Measurements from ENCODE around the gene OTOG. TPM values are rescaled to one million over a fixed set of nuclear protein-coding genes. Genes with fewer than 3 reads are reported as not detected.

The OTOG gene
- total RNA-seq, 4 donors from 2014 or later: not detected

DNA sequence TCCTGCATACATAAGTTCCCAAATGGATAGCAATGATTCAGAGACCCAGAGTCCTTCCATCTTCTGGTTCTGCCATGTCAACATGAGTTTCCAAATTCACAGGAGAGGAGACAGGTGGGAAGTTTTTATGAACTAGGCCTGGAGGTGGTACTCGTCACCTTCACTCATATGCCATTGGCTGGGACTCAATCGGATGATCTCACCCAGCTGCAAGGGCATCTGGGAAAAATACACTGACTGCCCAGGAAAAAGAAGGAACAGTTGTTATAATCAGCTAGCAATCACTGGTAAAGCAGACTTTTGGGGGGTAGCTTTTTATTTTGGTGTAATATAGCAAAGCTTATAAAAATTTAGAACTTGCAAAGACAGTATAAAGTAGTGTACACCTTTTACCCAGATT, 83.9 kb downstream of the OTOG start:
- intact Hi-C loops (cut with DNase I; ENCODE audit: low total_unique reads): no loop called here
- H3K4me3 ChIP-seq (ENCODE audit: low read depth, poor library complexity, severe bottlenecking): no peak overlapping the region
- no peak for DNase-seq (ENCODE audit: low spot score in 2 of 2)
- 56 to 74% methylated on average over 2 of the region's 2 CpGs for WGBS, 2 donors
- TF ChIP-seq, protein P1, sequence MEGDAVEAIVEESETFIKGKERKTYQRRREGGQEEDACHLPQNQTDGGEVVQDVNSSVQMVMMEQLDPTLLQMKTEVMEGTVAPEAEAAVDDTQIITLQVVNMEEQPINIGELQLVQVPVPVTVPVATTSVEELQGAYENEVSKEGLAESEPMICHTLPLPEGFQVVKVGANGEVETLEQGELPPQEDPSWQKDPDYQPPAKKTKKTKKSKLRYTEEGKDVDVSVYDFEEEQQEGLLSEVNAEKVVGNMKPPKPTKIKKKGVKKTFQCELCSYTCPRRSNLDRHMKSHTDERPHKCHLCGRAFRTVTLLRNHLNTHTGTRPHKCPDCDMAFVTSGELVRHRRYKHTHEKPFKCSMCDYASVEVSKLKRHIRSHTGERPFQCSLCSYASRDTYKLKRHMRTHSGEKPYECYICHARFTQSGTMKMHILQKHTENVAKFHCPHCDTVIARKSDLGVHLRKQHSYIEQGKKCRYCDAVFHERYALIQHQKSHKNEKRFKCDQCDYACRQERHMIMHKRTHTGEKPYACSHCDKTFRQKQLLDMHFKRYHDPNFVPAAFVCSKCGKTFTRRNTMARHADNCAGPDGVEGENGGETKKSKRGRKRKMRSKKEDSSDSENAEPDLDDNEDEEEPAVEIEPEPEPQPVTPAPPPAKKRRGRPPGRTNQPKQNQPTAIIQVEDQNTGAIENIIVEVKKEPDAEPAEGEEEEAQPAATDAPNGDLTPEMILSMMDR (IDR thresholded peaks at IDR 0.05): no peak
- TF ChIP-seq POLR2A (IDR thresholded peaks at IDR 0.05): no peak

DNA sequence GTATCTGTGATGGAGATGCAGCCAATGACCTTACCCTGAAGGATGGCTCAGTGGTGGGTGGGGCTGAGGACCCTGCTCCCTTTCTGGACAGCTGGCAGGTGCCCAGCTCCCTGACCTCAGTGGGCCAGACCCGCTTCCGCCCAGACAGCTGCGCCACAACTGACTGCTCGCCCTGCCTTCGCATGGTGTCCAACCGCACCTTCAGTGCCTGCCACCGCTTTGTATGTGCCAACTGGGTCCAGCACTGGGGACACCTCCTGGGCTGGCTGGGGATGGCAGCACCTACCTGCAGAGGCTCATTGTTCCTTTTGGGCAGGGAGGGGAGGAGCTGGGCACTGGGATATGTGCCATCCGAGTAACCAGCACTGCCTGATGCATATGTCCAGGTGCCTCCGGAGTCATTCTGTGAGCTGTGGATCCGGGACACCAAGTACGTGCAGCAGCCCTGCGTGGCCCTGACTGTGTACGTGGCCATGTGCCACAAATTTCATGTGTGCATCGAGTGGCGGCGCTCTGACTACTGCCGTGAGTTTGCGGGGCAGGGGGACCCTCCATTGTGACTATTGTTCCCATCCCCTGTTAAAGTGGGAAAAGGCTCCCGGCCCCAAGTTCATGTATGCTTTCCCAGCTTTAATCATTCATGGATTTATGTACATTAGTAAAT, 84.8 kb downstream of the OTOG start:
- 93 to 94% methylated on average over 18 to 19 of the region's 19 CpGs for WGBS, 2 donors
- H3K4me3 ChIP-seq (ENCODE audit: low read depth, poor library complexity, severe bottlenecking): no peak overlapping the region
- peak in 1 of 2 donors; percentile 72 for DNase-seq (ENCODE audit: low spot score in 2 of 2)
- TF ChIP-seq, protein P1 (IDR thresholded peaks at IDR 0.05): no peak
- no peak for TF ChIP-seq POLR2A (IDR thresholded peaks at IDR 0.05)
- intact Hi-C loops (cut with DNase I; ENCODE audit: low total_unique reads): no loop called here

GRCh38 chr11:17633279-17633986, 86.4 kb downstream of the OTOG start:
- no peak overlapping the region for H3K4me3 ChIP-seq (ENCODE audit: low read depth, poor library complexity, severe bottlenecking)
- peak in 1 of 2 donors; percentile 77 for DNase-seq (ENCODE audit: low spot score in 2 of 2)
- intact Hi-C loops (cut with DNase I; ENCODE audit: low total_unique reads): no loop called here
- 90 to 91% methylated on average over 10 to 11 of the region's 11 CpGs for WGBS, 2 donors
- TF ChIP-seq, protein P1 (IDR thresholded peaks at IDR 0.05): no peak
- no peak for TF ChIP-seq POLR2A (IDR thresholded peaks at IDR 0.05)

GRCh38 chr11:17633987-17634775, 87.1 kb downstream of the OTOG start:
- no peak for TF ChIP-seq POLR2A (IDR thresholded peaks at IDR 0.05)
- TF ChIP-seq, protein P1 (IDR thresholded peaks at IDR 0.05): no peak
- intact Hi-C loops (cut with DNase I; ENCODE audit: low total_unique reads): no loop called here
- 72 to 78% methylated on average over 13 to 14 of the region's 14 CpGs for WGBS, 2 donors
- peak in 1 of 2 donors; percentile 76 for DNase-seq (ENCODE audit: low spot score in 2 of 2)
- H3K4me3 ChIP-seq (ENCODE audit: low read depth, poor library complexity, severe bottlenecking): no peak overlapping the region

GRCh38 chr11:17634776-17635550, 87.9 kb downstream of the OTOG start:
- H3K4me3 ChIP-seq (ENCODE audit: low read depth, poor library complexity, severe bottlenecking): no peak overlapping the region
- TF ChIP-seq, protein P1 (IDR thresholded peaks at IDR 0.05): no peak
- no peak for TF ChIP-seq POLR2A (IDR thresholded peaks at IDR 0.05)
- intact Hi-C loops (cut with DNase I; ENCODE audit: low total_unique reads): no loop called here
- DNase-seq (ENCODE audit: low spot score in 2 of 2): peak in 1 of 2 donors; percentile 39
- 81% methylated on average over 23 to 24 of the region's 25 CpGs for WGBS, 2 donors

Data from lower leg skin (tissue), 4 donors.